ENCODE measurements around the gene TMEM134. TPM values are rescaled to one million over a fixed set of nuclear protein-coding genes. Genes with fewer than 3 reads are reported as not detected.
A peak's percentile ranks its signal among the peaks of the same experiment; 100 is the strongest.

TMEM134 gene
- total RNA-seq, 1 donor from 2014 or later = 51.4 TPM

DNA sequence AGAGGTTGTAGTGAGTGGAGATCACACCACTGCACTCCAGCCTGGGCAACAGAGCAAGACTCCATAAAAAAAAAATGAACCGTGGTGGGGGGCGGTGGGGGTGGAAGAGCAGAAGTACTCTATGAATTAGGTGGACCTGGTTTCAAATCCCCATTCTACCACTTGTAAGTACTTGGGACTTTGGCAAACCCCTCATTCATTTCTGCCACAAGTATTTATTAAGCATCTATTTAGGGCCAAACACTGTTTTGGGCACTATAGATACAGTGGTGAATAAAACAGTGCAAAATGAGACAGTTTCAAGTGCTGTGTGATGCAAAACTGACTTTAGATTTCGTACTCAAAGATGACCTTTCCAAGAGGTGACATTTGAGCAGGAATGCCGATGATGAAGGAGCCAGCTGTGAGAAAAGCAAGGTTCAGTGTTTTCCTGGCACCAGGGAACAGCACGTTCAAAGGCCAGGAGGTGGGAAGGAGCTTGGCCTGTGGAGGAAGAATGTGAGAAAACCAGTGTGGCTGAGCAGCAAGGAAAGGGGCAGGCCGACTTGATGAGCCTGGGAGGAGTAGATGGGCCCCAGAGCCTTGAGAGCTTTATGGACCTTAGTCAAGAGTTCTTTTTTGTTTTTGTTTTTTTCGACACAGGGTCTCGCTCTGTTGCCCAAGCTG lies 1.4 kb upstream of the TMEM134 start:
- no peak for DNase-seq (ENCODE audit: extremely low spot score, unreplicated experiment)
- Mint-ChIP-seq H3K36me3 (ENCODE audit: unreplicated experiment) (no peaks in the 10 kb centered on the region), H3K4me3 (ENCODE audit: unreplicated experiment) (peak overlapping the region; percentile 74), H3K27ac (ENCODE audit: unreplicated experiment) (no peak overlapping the region), H3K27me3 (ENCODE audit: unreplicated experiment) (no peaks in the 10 kb centered on the region), H3K9me3 (ENCODE audit: unreplicated experiment) (no peaks in the 10 kb centered on the region), H3K4me1 (ENCODE audit: unreplicated experiment) (peaks cover 21% of the 10 kb centered on the region)
- no peak for TF ChIP-seq CTCF (IDR thresholded peaks at IDR 0.05)

- H3K36me3 Mint-ChIP-seq (ENCODE audit: unreplicated experiment) = no peaks in the 10 kb centered on the region
- TF ChIP-seq CTCF (IDR thresholded peaks at IDR 0.05) = no peak
- peak overlapping the region; percentile 73 for H3K27ac Mint-ChIP-seq (ENCODE audit: unreplicated experiment)
- peaks cover 27% of the 10 kb centered on the region for H3K4me1 Mint-ChIP-seq (ENCODE audit: unreplicated experiment)
- H3K27me3 Mint-ChIP-seq (ENCODE audit: unreplicated experiment) = no peaks in the 10 kb centered on the region
- peak overlapping the region; percentile 74 for H3K4me3 Mint-ChIP-seq (ENCODE audit: unreplicated experiment)
- H3K9me3 Mint-ChIP-seq (ENCODE audit: unreplicated experiment) = no peaks in the 10 kb centered on the region
- no peak for DNase-seq (ENCODE audit: extremely low spot score, unreplicated experiment)
Measured at GRCh38 chr11:67469508-67469811, 409 bp upstream of the TMEM134 start.

GRCh38 chr11:67468456-67468758 lies 644 bp downstream of the TMEM134 start:
- no peaks in the 10 kb centered on the region for H3K27me3 Mint-ChIP-seq (ENCODE audit: unreplicated experiment)
- peak overlapping the region; percentile 80 for H3K4me3 Mint-ChIP-seq (ENCODE audit: unreplicated experiment)
- peak overlapping the region; percentile 57 for H3K27ac Mint-ChIP-seq (ENCODE audit: unreplicated experiment)
- no peaks in the 10 kb centered on the region for H3K36me3 Mint-ChIP-seq (ENCODE audit: unreplicated experiment)
- H3K4me1 Mint-ChIP-seq (ENCODE audit: unreplicated experiment) = peaks cover 33% of the 10 kb centered on the region
- TF ChIP-seq CTCF (IDR thresholded peaks at IDR 0.05) = no peak
- no peak for DNase-seq (ENCODE audit: extremely low spot score, unreplicated experiment)
- H3K9me3 Mint-ChIP-seq (ENCODE audit: unreplicated experiment) = no peaks in the 10 kb centered on the region

DNA sequence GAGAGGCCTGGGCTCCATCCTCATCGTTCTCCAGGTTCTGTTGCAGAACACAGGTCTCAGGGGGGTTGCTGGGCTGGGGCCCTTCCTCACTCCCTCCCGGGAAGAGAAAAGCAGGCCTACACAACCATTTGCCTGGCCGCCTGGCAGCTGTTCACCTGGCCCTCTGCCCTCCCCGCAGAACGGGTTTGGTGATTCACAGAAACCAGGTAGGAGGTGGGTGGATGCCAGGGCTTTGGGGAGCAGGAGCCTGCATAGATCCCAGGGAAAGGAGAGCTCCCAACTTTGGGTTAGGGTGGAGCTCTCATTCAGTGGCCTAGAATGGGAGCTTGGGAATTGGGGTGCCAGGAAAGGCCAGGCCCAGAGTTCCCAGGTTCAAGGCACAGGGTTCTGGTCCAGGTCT lies 995 bp downstream of the TMEM134 start:
- Mint-ChIP-seq H3K4me3 (ENCODE audit: unreplicated experiment) (peak overlapping the region; percentile 80), H3K27ac (ENCODE audit: unreplicated experiment) (peak overlapping the region; percentile 57), H3K4me1 (ENCODE audit: unreplicated experiment) (peaks cover 33% of the 10 kb centered on the region), H3K9me3 (ENCODE audit: unreplicated experiment) (no peaks in the 10 kb centered on the region), H3K27me3 (ENCODE audit: unreplicated experiment) (no peaks in the 10 kb centered on the region), H3K36me3 (ENCODE audit: unreplicated experiment) (no peaks in the 10 kb centered on the region)
- no peak for DNase-seq (ENCODE audit: extremely low spot score, unreplicated experiment)
- no peak for TF ChIP-seq CTCF (IDR thresholded peaks at IDR 0.05)

DNA sequence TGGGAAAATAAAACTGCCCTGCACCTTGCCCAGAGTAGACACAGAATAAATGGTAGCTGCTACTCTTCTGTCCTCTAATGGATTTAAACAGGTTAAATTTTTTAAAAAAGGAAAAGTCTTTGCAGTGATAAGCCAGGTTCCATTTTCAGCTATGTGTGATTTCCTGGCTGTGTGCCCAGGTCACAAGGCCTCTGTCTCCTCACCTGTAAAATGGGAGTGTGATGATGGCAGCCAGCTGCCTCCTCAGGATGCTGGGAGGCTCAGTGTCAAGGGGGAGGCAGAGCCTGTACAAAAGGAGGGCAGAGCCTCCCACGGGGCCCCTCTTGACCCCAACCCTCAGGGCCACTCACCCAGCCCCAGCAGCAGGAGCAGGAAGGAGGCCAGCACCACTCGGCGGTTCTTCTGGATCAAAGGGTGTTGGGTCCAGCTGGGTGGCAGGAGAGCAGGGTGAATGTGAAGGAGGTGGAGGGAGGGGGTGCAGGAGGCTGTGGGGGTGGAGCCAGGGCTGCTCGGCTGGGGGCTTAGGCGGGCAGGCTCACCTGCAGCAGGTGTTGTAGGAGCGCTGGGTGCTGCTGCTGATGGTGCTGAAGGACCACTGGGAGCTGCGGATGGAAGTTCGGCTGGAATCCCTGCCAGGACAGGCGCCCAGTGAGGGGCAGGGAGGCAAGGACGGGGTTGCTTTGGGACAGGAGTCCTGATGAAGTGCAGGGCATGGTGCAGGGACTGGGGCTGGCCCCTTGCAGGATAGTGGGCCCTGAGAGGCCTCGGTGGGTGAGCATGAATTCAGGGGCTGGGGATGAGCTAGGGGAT lies 1.9 kb downstream of the TMEM134 start:
- TF ChIP-seq CTCF (IDR thresholded peaks at IDR 0.05) = no peak
- Mint-ChIP-seq H3K9me3 (ENCODE audit: unreplicated experiment) (no peaks in the 10 kb centered on the region), H3K27me3 (ENCODE audit: unreplicated experiment) (no peaks in the 10 kb centered on the region), H3K27ac (ENCODE audit: unreplicated experiment) (no peak overlapping the region), H3K4me1 (ENCODE audit: unreplicated experiment) (peaks cover 33% of the 10 kb centered on the region), H3K36me3 (ENCODE audit: unreplicated experiment) (no peaks in the 10 kb centered on the region), H3K4me3 (ENCODE audit: unreplicated experiment) (peak overlapping the region; percentile 80)
- DNase-seq (ENCODE audit: extremely low spot score, unreplicated experiment) = no peak

Data from osteocyte (in vitro differentiated cells).